ENCODE measurements around the gene IRF4.

DNA sequence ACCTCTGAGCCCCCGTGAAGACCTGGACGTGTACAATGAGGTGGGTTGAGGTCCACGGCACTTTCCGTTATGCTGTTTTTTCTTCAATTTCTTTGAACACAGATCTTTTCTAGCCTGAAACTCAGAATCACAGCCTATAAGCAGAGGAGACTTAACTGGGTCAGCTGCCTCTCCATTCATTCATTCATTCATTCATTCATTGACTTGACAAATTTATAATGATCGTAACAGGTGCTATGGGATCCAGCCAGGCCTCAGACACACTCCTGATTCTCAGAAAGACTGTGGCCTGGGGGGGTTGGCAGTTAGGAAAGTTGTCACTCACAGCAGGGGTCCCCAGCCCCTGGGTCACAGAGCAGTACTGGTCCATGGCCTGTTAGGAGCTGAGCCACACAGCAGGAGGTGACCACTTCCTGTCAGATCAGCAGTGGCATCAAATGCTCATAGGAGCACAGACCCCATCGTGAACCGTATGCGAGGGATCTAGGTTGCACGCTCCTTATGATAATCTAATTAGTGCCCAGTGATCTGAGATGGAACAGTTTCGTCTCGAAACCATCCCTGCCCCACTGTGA lies 38.6 kb upstream of the IRF4 start:
- TF ChIP-seq CTCF (IDR thresholded peaks at IDR 0.05; ENCODE audit: insufficient read depth, low read length, poor library complexity, severe bottlenecking) (no peak), EZH2phosphoT487 (conservative IDR thresholded peaks at IDR 0.05; ENCODE audit: low read length) (no peak)
